ENCODE results near the gene SIGLEC11. TPM values are rescaled to one million over a fixed set of nuclear protein-coding genes. Genes with fewer than 3 reads are reported as not detected.

The SIGLEC11 gene
- total and polyA plus RNA-seq, 12 donors, result 0.11 to 1.7 (median 0.42) TPM; not detected in 1

DNA sequence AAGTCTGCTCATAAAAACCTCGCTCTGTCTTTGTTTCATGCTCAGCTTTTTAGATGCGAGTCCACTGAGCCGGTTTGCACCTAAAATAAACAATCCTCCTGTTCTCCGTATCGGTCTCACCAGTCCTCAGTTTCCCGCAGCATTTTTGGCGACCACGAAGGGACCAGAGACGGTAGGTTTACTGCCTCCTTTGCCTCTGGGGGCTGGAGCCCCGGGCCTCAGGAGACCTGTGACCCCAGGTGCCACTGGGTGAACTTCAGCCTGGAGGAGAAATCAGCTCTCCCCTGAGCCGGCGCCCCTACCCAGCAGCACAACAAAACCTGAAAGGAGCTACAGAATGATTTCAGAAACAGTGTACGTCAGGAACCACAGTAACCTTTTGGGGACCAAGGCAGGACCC, 8.1 kb downstream of the SIGLEC11 start:
- Histone ChIP-seq H3K4me1 (peaks cover 0 to 41% (median 17%) of the 10 kb centered on the region in 9 donors), H3K36me3 (no peaks in the 10 kb centered on the region), H3K27me3 (peaks cover 0 to 19% (median 3%) of the 10 kb centered on the region in 7 donors), H3K27ac (no peak overlapping the region), H3K4me3 (no peak overlapping the region), H3K9me3 (no peaks in the 10 kb centered on the region)
- no peak for ATAC-seq
- DNase-seq, result no peak
- intact Hi-C loops (cut with DNase I), result no loop called here
- TF ChIP-seq, protein P1, sequence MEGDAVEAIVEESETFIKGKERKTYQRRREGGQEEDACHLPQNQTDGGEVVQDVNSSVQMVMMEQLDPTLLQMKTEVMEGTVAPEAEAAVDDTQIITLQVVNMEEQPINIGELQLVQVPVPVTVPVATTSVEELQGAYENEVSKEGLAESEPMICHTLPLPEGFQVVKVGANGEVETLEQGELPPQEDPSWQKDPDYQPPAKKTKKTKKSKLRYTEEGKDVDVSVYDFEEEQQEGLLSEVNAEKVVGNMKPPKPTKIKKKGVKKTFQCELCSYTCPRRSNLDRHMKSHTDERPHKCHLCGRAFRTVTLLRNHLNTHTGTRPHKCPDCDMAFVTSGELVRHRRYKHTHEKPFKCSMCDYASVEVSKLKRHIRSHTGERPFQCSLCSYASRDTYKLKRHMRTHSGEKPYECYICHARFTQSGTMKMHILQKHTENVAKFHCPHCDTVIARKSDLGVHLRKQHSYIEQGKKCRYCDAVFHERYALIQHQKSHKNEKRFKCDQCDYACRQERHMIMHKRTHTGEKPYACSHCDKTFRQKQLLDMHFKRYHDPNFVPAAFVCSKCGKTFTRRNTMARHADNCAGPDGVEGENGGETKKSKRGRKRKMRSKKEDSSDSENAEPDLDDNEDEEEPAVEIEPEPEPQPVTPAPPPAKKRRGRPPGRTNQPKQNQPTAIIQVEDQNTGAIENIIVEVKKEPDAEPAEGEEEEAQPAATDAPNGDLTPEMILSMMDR (IDR thresholded peaks at IDR 0.05), result no peak
- WGBS, 2 donors, result 78 to 80% methylated on average over 13 of the region's 13 CpGs

DNA sequence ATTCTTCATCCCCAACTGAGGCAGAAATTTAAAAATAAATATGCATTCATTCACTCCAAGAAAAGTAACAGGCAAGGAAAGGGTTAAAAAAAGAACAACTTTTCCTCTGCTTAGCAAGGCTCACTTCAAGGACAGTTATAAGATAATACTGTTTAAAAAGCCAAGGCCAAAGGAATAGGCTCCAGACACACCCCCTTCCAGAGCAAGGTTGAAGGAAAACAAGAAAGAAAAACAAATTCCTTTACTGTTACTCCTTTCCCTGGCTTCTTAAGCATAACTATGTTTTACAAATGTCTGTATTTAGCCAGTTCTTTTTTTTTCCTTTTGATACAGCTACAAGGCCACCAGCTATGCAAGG, 8.5 kb downstream of the SIGLEC11 start:
- intact Hi-C loops (cut with DNase I), result no loop called here
- Histone ChIP-seq H3K27ac (no peak overlapping the region), H3K9me3 (no peaks in the 10 kb centered on the region), H3K4me3 (no peak overlapping the region), H3K4me1 (peaks cover 0 to 41% (median 17%) of the 10 kb centered on the region in 9 donors), H3K27me3 (peaks cover 0 to 14% (median 4%) of the 10 kb centered on the region in 7 donors), H3K36me3 (no peaks in the 10 kb centered on the region)
- TF ChIP-seq, protein P1 (IDR thresholded peaks at IDR 0.05), result no peak
- DNase-seq (no peak), ATAC-seq (no peak)

DNA sequence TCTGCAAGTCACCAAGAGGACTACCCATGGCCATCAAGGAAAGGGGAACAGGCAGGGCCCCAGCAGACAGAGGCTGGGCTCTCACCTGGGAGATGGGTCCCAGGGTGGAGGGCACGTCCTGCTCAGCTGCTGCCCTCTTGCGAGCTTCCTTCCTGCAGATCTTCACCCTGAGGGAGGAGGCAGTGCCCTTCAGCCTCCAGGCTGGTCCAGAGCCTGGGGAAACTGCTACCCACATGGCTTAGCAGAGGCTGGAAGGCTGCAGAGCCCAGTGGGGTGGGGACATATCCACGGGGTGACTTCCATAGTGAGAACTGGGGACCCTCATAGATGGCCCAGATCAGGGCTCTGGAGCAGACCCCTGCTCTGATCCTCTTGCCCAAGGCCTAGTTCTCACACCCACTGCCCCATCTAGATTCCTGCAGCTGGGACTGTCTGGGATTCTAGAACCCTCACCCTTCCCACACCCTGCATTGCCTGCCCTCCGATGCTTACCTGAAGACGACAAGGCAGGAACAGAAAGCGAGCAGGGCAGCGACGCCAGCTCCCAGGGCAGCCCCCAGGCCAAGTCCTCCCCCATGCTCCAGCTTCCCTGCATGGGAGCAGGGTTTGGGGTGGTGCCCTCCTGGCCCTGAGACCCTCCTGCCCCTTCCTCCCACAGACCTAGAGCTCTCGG, 9.0 kb downstream of the SIGLEC11 start:
- Histone ChIP-seq H3K36me3 (no peaks in the 10 kb centered on the region), H3K27ac (no peak overlapping the region), H3K9me3 (no peaks in the 10 kb centered on the region), H3K4me3 (no peak overlapping the region), H3K4me1 (peaks cover 0 to 41% (median 17%) of the 10 kb centered on the region in 9 donors), H3K27me3 (peaks cover 0 to 14% (median 4%) of the 10 kb centered on the region in 7 donors)
- intact Hi-C loops (cut with DNase I), result no loop called here
- 84 to 89% methylated on average over 9 of the region's 9 CpGs for WGBS, 2 donors
- DNase-seq, result no peak
- TF ChIP-seq, protein P1 (IDR thresholded peaks at IDR 0.05), result no peak
- no peak for ATAC-seq

DNA sequence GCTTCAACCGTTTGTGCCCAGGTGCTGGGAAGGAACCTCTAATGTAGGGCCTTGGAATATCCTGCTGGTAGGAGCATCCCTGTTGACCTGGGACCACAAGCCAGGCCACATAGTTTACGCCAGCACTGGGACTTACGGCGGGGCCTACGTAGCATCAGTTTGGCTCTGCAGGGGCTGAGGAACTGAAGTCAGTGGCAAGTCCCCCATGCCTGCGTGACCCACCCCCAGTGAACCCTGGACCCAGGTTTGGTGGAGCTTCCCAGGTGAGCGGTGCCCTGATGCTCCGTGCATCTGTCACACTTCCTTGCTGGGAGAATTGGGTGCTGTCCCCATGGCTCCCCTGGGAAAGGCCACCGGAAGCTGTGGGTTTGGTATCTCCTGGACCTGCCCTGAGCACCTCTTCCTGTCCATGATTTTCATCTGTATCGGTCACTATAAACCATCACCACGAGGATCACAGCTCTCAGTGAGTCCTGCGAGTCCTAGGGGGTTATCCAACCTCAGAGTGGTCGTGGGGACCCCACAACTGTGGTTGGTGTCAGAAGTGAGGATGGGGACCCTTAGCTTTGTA, 9.9 kb downstream of the SIGLEC11 start:
- no peak for ATAC-seq
- Histone ChIP-seq H3K27me3 (peaks cover 0 to 14% (median 4%) of the 10 kb centered on the region in 7 donors), H3K27ac (no peak overlapping the region), H3K4me1 (peaks cover 0 to 36% (median 17%) of the 10 kb centered on the region in 9 donors), H3K9me3 (no peaks in the 10 kb centered on the region), H3K36me3 (no peaks in the 10 kb centered on the region), H3K4me3 (no peak overlapping the region)
- 82 to 85% methylated on average over 13 of the region's 13 CpGs for WGBS, 2 donors
- DNase-seq, result no peak
- TF ChIP-seq, protein P1 (IDR thresholded peaks at IDR 0.05), result no peak
- intact Hi-C loops (cut with DNase I), result no loop called here

All from heart right ventricle (tissue), 16 donors.